ENCODE measurements around the gene RHEB.

RHEB gene

DNA sequence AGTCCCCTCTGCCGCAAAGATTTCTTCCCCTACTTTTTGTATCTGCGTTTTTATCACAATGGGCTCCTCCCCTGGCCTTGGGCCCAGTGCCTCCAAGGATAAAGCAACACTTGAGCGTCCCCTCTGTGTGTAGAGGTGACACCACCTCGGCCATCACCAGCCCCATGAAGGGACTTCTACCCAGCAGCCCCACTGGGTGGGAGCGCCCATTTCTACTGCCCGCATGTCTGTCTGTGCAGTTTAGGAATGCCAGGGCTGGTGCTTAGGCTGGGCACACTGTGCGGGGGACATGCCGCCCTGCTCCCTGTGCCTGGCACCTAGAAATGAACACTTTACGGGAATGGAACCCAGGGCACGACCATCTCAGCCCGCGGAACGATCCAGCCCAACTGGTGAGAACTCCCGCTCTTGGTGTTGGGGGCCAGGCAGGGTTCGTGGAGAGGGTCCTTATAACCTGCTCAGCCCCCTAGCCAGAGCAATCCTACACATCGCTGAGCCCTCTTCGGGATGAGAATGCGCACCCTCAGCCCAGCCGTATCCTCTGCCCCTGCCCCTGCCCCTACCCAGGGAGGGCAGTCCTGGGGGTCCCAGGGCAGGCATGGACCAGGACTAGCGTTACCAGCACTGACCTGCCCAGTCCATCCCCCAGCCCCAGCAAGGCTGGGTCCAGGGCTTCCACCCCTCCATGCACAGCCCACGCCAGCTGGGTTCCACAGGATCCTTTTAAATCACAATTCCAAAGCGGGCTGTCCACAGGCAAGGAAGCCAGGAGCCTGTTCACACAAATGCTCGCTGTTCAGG, 92.6 kb downstream of the RHEB start:
- peak overlapping the region; percentile 56 to 71 for H3K27ac ChIP-seq
- no peak for DNase-seq (ENCODE audit: low spot score)
- TF ChIP-seq, protein P1, sequence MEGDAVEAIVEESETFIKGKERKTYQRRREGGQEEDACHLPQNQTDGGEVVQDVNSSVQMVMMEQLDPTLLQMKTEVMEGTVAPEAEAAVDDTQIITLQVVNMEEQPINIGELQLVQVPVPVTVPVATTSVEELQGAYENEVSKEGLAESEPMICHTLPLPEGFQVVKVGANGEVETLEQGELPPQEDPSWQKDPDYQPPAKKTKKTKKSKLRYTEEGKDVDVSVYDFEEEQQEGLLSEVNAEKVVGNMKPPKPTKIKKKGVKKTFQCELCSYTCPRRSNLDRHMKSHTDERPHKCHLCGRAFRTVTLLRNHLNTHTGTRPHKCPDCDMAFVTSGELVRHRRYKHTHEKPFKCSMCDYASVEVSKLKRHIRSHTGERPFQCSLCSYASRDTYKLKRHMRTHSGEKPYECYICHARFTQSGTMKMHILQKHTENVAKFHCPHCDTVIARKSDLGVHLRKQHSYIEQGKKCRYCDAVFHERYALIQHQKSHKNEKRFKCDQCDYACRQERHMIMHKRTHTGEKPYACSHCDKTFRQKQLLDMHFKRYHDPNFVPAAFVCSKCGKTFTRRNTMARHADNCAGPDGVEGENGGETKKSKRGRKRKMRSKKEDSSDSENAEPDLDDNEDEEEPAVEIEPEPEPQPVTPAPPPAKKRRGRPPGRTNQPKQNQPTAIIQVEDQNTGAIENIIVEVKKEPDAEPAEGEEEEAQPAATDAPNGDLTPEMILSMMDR (IDR thresholded peaks at IDR 0.05), result no peak
- peak overlapping the region; percentile 32 for H3K4me3 ChIP-seq

DNA sequence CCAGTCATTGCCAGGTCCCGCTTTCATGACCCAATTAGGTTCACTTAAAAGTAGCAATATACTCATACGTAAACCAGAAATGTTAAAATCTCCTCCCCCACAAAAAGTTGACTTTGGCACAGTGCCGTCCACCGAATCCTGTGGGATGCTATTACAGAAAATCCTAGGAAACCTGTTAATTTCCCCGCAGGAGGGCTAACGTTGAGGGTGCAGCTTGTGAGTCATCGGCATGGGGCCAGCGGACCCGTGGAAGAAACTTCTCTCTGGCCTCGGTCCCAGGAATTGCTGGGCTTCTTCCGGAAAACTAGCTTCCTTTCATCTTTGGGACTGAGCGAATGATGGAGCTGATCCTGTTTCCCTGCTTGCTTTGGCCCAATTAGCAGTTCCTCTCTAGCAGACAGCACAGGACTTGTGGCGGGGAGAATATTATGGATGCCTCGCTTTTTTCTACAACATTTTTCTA, 93.2 kb downstream of the RHEB start:
- H3K4me3 ChIP-seq, result peak overlapping the region; percentile 32

DNA sequence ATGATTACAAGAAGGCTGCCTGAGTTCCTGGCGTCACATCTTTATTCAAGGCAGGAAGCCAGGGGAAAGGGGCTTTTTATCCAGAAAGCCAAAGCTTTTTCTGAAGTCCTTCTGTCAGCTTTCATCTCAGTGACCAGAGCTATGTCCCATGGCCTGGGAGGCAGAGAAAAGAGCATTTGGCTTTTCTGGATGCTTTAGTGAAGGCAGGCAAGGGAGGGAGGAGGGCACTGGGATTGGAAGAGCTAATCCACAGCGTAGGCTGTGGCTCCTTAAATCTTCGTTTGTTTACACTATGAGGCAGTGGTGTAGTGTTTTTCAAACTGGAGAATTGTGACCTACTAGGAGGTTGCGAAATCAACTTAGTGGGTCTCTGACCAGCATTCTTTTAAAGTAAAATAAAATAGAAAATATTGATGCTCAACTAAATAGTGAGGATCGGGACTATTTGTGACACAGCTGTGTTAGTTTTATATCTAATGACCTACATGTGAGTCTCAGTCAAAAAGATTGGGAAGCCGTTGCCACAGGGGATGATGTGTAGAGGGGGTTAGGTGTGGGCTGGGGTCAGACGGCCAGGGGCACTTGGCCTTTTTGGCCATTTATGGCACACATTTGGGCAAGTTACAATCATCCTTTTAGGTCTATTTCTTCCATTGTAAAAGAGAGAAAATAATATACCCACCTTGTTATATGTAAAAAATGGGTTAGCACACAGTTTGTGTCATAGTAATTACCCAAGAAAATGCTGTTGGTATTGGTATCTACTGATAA, 93.8 kb downstream of the RHEB start:
- H3K4me3 ChIP-seq, result peak overlapping the region; percentile 32
- peak overlapping the region; percentile 56 to 71 for H3K27ac ChIP-seq
- TF ChIP-seq, protein P1 (IDR thresholded peaks at IDR 0.05), result no peak
- DNase-seq (ENCODE audit: low spot score), result no peak

More for the DNA sequence above, 93.2 kb downstream of the RHEB start:
- TF ChIP-seq, protein P1 (IDR thresholded peaks at IDR 0.05), result no peak
- peak overlapping the region; percentile 56 to 71 for H3K27ac ChIP-seq
- peak; percentile 90 for DNase-seq (ENCODE audit: low spot score)

DNA sequence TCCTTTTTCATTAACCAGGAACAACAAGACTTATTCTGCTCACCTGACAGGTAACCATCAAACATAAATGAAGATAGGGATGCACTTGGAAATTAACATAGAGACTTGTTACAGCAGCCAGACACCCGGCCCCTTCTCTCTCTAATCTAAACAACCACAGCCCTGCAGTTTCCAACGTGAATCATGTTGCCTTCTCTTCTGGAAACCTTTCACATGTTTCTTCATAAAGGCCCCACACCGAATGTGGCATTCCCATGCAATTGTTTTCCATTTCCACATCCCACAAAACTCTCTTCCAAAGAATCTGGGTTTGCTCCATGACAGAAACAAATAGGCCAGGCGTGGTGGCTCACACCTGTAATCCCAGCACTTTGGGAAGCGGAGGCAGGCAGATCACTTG, 94.9 kb downstream of the RHEB start:
- TF ChIP-seq, protein P1 (IDR thresholded peaks at IDR 0.05), result no peak
- Histone ChIP-seq H3K4me3 (no peak overlapping the region), H3K27ac (no peak overlapping the region)
- no peak for DNase-seq (ENCODE audit: low spot score)

DNA sequence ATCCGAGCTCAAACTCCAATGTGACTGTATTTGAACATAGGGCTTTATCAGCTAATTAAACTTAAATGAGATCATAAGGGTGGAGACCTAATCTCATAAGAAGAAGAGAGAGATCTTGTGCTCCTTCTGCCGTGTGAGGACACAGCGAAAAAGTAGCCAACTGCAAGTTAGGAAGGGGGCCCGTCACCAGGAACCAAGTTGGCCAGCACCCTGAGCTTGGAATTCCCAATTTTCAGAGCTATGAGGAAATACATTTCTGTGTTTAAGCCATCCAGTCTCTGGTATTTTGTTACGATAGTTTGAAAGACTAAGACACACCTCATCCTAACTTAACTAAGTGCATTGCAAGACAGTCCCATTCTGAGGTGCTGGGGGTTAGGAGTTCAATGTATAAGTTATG, 95.8 kb downstream of the RHEB start:
- Histone ChIP-seq H3K27ac (no peak overlapping the region), H3K4me3 (no peak overlapping the region)
- TF ChIP-seq, protein P1 (IDR thresholded peaks at IDR 0.05), result no peak
- DNase-seq (ENCODE audit: low spot score), result no peak

DNA sequence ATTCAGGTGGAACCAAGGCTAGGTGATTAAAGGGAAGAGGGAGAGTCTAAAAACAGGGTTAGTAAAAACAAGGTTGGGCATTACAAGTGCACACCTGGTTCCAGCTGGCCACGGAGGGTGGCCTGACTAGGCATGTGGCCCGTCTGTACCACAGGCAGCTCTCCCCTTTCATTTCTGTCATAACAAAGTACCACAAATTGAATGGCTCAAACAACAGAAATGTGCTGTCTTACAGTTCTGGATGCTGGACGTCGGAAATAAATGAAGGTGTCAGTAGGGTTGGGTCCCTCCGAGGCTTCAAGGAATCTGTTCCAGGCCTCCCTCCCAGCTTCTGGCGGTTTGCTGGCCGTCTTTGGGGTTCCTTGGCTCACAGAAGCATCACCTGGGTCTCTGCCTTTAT, 96.5 kb downstream of the RHEB start:
- Histone ChIP-seq H3K4me3 (no peak overlapping the region), H3K27ac (no peak overlapping the region)
- DNase-seq (ENCODE audit: low spot score), result no peak
- TF ChIP-seq, protein P1 (IDR thresholded peaks at IDR 0.05), result no peak
